OCI-LY3 (cell line): Measurements from ENCODE around the gene LTC4S.

Experiments
- EZH2phosphoT487 ChIP-seq: fragments of 200-600 bp; shearing (Covaris generic); IDR thresholded peaks from 2 replicates; pipeline ENCODE4 v1.6.1; 2018; ENCODE audit warnings: antibody characterized with exemption, mixed run types, low read depth
- TF ChIP-seq, protein P1 (sequence below): fragments of 200-600, 300-600 bp; sonication (generic); IDR thresholded peaks from 2 replicates; pipeline ENCODE4 v1.5.1; 2014; ENCODE audit warnings: antibody characterized with exemption, low read length, low read depth

- TF ChIP-seq, protein P1, sequence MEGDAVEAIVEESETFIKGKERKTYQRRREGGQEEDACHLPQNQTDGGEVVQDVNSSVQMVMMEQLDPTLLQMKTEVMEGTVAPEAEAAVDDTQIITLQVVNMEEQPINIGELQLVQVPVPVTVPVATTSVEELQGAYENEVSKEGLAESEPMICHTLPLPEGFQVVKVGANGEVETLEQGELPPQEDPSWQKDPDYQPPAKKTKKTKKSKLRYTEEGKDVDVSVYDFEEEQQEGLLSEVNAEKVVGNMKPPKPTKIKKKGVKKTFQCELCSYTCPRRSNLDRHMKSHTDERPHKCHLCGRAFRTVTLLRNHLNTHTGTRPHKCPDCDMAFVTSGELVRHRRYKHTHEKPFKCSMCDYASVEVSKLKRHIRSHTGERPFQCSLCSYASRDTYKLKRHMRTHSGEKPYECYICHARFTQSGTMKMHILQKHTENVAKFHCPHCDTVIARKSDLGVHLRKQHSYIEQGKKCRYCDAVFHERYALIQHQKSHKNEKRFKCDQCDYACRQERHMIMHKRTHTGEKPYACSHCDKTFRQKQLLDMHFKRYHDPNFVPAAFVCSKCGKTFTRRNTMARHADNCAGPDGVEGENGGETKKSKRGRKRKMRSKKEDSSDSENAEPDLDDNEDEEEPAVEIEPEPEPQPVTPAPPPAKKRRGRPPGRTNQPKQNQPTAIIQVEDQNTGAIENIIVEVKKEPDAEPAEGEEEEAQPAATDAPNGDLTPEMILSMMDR, result no peak
- no peak for TF ChIP-seq EZH2phosphoT487
These were observed 946 bp upstream of the LTC4S start for GRCh38 chr5:179792612-179793467.
